Stimulated activated CD8-positive, alpha-beta memory T cell treated with anti-CD3 and anti-CD28 coated beads, Interleukin-4, amount 100 ng/mL, for 48 hours (primary cell): ENCODE measurements around the gene RAB20.
"Not testable (repeated sequence)": the region's sequence is repeated elsewhere in the genome, so short reads cannot be mapped to it uniquely, and the experiment has no call there.

Experiments
- DNase-seq: peaks from one replicate; pipeline ENCODE4 v3.0.0-alpha.2; 2020

The RAB20 gene, protein sequence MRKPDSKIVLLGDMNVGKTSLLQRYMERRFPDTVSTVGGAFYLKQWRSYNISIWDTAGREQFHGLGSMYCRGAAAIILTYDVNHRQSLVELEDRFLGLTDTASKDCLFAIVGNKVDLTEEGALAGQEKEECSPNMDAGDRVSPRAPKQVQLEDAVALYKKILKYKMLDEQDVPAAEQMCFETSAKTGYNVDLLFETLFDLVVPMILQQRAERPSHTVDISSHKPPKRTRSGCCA

DNA sequence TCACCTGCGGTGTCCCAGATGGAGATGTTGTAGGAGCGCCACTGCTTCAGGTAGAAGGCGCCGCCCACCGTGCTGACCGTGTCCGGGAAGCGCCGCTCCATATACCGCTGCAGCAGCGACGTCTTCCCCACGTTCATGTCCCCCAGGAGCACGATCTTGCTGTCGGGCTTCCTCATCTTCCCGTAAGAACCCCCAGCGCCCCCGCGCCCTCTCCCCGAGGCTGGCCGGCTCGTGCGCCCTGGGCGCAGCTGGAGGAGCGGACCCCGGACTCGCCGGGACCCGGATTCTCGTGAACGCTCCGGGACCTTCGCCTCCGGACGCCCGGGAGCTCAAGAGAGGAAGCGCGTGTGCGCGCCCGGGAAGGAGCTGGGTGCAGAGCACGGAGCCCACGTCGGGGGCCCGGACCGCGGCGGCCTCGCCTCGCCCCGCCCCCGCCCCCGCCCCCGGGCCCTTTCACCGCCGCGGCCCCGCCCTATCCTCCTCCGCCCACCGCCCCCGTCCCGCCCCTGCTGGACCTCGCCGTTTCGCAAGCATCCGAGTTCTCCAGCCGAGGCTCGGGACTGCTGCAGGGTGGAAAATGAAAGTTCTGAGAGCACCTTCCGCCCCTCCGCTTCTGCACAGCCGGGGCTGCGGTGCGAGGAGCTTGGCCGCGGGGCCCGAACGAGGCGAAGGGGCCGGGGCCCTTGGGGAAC is at the start of gene RAB20:
TSS of gene RAB20 (minus strand) at position 379 of the 692 bp plus-strand sequence. CDS start at position 176, 203 bp downstream.
- peak; percentile 65 for DNase-seq

GRCh38 chr13:110610955-110611595 is 49.6 kb upstream of the RAB20 start:
- no peak for DNase-seq

- no peak for DNase-seq
These were observed 46.2 kb upstream of the RAB20 start for GRCh38 chr13:110607675-110608224.

GRCh38 chr13:110606281-110606680 is 44.8 kb upstream of the RAB20 start:
- DNase-seq = not testable (repeated sequence)

- no peak for DNase-seq
These were observed 43.6 kb upstream of the RAB20 start for GRCh38 chr13:110605132-110605531.

DNA sequence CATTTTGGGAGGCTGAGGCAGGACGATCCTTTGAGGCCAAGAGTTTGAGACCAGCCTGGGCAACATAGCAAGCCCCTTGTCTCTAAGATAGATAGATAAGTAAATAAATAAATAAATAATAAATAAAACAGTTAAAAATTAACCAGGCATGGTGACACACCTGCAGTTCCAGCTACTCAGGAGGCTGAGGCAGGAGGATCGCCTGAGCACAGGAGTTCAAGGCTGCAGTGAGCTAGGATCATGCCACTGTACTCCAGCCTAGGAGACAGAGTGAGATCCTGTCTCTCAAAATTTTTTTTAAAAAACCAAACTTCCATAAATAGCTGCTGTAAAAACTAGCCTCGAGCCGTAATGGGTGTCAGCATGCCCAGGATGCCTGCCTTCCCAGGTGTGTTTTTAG is 39.5 kb upstream of the RAB20 start:
- DNase-seq = no peak

DNA sequence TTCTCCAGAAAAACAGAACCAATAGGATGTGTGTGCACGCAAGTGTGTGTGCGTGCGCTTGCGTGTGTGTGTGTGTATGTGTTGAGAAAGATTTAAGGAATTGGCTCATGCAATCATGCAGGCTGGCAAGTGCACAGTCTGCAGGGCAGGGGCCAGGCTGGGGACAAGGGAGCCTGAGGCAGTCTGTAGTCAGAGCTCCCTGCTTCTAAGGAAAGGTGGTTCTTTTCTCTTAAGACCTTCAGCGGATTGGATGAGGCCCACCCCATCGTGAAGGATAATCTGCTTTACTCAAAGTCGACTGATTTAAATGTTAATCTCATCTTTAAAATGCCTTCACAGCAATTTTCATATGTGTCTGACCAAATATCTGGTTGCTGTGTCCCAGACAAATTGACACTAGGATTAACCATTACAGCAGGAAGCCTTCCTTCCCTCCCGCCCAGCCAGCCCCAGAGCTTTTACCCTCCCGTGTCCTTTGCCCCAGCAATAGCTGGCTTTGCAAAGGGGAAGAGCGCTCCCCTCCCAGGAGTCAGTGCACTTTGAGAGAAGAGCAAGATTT is 38.8 kb upstream of the RAB20 start:
- DNase-seq = no peak

DNA sequence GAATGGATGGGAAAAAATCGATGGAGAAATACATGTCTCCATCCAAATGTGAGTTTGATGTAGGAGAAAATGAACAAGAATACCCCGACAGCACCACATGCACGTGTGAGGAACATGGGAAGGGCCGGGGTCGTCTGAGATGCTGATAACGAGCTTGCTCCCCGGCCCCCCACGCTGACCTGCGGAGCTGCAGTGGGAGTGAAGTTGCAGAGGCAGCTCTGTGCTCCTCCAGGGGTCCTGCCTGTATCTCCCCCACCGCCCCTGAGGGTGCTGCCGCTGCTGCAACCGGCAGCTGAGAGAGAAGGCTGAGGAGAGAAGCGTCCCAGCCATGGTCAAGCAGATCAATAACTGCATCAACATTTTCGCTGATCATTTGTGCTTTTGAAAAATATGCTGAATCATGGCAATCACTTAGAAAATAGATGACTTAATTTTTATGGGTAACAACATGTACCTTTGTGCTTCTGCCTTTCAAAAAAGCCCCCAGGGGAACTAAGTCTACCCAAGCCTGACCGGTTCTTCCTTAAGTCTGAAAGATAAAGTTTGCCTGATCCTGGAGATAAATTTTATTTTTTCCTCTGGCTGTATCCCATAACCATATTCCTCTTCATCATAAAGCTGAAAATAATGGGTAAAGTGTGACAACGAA is 35.6 kb upstream of the RAB20 start:
- no peak for DNase-seq

DNA sequence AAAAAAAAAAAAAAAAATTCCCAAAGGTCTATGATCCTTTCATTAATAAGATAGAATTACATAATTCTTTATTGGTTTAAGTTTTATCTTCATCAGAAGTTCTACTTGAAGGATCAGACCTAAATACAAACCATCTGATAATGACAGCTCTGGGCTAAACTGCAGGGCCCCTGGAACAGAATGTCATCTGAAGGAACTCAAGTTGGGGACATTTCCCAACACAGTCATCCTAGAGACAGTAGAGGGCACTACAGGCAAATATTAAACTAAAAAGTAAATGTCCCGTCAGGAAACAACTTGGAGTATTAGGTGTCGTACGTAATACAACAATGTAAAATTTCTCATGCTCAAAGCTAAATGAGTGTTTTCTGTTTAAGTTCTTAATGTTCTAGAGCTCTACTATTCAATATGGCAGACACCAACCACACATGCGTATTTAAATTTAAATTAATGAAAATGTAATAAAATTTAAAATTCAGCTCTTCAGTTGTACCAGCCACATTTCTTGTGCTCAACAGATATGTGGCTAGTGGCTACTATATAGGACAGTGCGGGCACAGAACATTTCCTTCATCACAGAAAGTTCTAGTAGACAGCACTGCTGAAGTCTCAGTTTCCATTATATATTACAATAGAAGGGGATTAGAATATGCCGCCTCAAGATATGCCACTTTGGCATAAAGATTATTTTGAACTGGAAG is 32.1 kb upstream of the RAB20 start:
- DNase-seq = no peak

DNA sequence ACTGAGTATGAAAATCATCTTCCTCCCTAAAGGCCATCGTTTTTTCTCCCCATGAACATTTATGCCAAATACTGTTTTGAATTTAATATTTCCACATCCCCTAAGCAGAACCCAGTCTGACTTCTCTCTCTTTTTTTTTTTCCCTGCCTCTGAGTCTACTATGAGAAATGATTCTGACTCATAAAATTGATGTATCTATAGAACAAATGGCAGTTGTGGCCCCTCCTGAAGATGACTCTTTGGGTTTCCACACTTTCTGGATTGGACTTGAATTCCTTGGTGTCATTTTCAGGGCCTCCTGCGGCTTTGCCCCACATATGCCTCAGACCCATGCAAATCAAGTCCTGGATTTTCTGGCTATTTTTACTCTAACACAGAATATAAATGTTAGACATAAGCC is 31.1 kb upstream of the RAB20 start:
- DNase-seq = no peak

- no peak for DNase-seq
These were observed 29.1 kb upstream of the RAB20 start for GRCh38 chr13:110590577-110590976.

DNA sequence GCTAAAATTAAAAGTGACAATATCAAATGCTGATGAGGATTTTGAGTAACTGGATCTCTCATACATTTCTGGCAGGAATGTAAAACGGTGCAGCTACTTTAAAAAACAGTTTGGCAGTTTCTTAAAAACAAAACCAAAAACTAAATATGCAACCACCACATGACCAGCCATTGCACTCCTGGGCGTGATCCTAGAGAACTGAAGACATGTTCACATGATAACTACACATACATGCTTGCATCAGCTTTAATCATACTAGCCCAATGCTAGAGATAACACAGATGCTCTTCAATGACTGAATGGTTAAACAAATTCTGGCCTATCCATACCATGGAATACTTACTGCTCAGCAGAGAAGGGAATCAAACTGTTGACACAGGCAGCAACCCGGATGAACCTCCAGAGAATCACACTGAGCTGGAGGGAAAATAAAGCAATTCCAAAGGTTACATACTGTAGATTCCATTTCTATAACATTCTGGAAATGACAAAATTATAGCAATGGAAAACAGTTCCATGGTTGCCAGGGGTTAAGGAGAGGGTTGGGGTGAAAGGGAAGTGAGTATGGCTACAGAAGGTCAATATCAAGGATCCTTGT is 28.4 kb upstream of the RAB20 start:
- no peak for DNase-seq

- no peak for DNase-seq
These were observed 21.8 kb upstream of the RAB20 start for GRCh38 chr13:110583178-110583865.

GRCh38 chr13:110582421-110582954 is 21.0 kb upstream of the RAB20 start:
- DNase-seq = no peak

DNA sequence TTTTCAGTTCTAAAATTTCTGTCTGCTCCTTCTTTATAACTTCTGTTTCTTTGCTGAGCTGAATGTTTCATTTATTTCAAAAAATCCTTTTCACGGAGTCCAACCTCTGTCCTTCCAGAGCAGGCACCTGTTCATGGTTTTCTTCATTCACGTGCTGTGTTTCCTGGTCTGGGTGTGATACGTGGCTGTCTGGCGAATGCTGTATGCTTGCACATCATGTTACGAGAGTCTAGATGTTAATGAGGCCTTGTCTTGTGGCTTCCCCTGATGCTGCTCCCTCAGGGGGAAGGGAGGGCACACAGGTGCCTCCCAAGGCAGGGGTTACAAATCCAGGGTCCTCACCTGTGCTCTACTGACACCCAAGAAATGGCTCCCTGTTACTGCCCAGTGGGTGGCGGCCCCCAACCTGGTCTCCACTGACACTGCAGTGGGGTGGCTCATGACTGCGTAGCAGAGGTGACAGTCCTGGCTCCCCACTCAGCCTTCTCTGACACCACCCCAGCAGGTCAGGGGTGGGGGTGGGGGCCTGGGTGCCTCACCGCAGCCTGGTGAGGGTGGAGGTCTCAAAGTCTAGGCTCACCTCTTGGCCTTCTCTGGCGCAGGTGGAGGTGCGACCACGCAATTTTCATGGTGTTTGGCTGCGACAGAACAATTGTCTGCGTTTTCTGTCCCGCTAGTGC is 20.1 kb upstream of the RAB20 start:
- no peak for DNase-seq

- no peak for DNase-seq
These were observed 19.3 kb upstream of the RAB20 start for GRCh38 chr13:110580800-110581199.

DNA sequence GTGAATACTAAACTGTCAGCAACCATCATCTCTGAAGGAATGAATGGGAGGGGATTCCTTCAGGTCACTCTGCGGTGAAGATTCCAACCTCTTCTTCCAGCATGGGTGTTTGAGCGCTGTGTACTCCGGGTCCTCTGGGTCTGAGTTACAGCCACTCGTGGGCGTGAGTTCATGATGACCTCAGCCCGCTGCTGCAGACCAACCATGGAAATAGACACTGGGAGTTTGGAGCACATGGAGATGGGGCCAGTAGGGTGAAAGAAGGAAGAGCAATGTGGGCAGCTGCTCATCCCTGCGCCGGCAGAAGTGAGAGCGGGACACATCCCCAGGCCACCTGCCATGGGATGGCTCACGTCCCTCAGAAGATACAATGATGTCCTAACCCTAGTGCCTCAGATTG is 16.8 kb upstream of the RAB20 start:
- no peak for DNase-seq

GRCh38 chr13:110576736-110577476 is 15.4 kb upstream of the RAB20 start:
- DNase-seq = no peak

DNA sequence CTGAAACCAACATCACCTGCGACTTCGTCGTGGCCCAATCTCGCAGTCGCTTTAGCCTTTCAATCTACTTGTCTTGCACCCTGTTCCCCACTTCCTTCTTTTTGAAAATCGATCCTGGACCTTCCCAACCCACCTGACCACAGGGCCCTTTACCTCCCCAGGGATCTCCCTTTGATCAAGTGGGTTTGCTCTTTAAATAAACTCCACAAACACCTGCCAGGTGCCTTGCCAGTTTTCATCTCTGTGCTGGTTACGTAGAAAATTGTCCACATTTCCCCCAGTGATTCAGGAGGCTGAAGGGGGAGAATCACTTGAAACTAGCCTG is 14.5 kb upstream of the RAB20 start:
- DNase-seq = no peak
